NCI-H345 treated with DMSO at 0.1 percent for 48 hours (cell line): ENCODE data around the gene CD99.
"Not testable (repeated sequence)": the region's sequence is repeated elsewhere in the genome, so short reads cannot be mapped to it uniquely, and the experiment has no call there.

Experiments
- DNase-seq: peaks from one replicate; lab custom pipeline; 2025; ENCODE audit not compliant: unreplicated experiment; lab: John Stamatoyannopoulos, UW

CD99 gene

DNA sequence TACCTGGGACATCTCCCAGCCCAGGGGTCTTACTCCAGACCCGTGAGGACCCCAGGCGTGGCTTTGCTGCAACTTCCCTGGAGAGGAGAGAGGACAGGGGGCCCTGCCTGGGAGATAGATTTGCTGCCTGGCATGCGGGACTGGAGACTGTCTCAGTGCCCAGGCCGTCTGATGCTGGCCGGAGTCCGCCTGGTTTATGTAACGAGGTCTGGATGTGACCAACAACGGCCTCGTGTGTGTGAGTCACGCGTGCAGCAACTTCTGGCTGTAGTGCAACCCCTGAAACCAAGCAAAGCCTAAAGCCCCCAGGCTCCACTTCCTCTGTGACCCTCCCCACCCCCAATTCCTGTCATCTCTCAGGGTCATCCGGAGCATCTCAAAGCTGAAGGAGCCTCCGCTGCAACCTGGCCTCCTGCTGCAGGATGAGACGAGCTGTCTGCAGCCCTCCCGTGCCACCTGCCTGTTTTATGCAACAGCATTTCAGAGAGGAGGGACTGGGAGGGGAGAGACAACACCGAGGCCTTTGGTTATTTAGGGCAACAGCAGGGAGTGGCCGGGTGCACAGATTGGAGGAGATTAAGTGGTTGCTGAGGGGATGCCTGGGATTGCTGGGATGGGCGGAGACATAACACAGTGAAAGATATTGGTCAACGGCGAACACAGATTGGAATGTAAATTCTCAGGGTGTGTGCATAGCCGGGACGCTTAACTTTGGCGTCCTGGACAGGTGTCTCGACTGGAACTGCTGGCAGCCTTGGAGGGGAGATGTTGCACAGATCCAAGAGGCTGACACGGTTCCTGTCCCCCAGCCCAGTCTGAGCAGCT lies 76.7 kb downstream of the CD99 start:
- no peak for DNase-seq

DNA sequence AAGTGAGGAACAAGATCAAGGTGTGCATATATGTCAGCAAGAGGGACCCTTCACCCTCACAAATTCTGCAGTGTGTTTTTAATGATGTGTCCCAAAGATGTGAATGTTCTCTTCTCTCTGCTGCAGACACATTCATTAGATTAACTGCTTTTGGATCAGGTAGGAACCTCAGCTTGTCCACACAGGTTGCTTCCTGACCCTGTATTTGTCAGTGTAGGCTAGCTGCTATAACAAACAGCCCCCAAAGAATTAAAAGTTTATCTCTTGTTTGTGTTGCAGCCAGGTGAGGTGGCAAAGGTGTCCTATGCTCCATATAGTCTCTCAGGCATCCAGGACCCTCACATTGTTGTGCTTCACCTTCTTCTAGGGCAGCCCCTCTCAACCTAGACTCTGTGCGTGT lies 78.5 kb downstream of the CD99 start:
- DNase-seq, result no peak

DNA sequence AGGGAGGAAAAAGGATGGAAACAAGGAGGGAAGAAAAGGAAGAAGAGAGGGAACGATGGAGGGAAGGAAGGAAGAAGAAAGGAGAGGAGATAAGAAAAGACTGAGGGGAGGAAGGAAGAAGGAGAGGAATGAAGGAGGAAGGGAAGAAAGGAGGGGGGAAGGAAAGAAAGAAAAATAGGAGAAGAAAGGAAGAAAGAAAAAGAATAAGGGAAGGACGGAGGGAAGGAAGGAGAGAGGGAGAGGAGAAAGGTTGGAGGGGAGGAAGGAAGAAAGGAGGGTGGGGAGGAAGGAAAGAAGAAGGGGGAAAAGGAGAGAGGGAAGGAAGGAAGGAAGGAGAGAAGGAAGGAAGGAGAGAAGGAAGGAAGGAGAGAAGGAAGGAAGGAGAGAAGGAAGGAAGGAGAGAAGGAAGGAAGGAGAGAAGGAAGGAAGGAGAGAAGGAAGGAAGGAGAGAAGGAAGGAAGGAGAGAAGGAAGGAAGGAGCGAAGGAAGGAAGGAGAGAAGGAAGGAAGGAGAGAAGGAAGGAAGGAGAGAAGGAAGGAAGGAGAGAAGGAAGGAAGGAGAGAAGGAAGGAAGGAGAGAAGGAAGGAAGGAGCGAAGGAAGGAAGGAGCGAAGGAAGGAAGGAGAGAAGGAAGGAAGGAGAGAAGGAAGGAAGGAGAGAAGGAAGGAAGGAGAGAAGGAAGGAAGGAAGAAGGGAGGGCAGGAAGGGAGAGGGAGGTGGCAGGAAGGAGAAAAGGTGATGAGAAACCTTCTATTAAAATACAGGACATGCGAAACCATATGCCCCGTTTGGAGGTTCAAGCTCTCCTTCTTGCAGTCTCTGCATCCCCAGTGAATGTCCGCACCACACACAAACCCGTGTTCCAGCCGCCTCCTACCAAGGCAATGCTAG lies 82.3 kb downstream of the CD99 start:
- not testable (repeated sequence) for DNase-seq

DNA sequence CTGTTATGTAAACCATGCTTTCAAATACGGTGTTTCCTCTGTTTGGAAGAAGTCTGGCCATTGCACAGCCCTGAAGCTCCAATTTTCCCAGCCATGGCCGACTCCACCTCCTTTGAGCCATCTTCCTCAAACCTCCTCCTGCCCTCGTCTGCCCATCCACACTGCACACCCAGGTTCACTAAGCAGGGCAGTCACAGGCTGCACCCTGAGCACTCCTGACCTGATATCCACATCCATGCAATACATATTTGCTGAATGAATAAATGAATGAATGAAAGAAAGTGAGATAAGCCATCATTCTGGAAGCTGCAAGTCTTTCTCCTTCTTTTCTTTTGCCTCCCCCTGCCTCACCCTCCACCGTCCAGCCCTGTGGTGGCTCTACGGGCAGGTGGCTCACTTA lies 83.0 kb downstream of the CD99 start:
- no peak for DNase-seq

DNA sequence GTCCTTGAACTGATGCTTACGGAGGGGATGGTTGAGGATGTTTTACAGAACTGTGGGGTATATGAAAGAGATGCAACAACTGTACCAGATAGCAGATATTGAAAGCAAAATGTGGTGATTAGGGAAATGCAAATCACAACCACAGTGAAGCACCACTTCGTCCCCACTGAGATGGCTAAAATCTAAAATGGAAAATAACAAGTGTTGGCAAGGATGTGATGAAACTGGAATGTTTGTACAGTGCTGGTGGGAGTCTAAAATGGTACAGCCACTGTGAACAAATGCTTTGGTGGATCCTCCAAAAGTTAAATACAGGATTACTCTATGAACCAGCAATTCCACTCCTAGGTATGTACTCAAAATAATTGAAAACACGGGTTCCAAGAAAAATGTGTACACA lies 83.7 kb downstream of the CD99 start:
- DNase-seq, result no peak

DNA sequence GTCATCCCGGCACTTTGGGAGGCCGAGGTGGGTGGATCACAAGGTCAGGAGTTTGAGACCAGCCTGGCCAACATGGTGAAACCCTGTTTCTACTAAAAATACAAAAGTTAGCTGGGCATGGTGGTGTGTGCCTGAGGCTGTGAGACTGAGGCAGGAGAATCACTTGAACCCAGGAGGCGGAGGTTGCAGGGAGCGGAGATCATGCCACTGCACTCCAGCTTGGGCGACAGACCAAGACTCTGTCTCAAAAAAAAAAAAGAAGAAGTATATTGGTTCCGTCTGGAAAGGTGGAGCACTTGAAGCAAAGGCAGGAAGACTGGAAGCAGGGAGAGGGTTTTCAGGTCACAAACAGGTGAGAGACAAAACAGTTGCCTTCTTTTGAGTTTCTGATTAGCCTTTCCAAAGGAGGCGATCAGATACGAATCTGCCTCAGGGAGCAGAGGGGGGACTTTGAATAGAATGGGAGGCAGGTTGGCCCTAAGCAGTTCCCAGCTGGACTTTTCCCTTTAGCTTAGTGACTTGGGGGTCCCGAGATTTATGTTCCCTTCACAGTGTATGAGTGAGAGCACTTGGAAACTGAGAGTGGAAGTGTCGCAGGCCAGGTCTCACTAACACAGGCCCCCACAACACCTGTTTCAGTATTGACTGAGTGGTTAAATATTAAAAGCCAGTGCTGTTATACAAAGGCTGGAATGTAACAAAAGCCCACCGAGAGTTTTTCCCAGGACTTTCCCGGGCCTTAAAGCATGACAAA lies 89.6 kb downstream of the CD99 start:
- not testable (repeated sequence) for DNase-seq

DNA sequence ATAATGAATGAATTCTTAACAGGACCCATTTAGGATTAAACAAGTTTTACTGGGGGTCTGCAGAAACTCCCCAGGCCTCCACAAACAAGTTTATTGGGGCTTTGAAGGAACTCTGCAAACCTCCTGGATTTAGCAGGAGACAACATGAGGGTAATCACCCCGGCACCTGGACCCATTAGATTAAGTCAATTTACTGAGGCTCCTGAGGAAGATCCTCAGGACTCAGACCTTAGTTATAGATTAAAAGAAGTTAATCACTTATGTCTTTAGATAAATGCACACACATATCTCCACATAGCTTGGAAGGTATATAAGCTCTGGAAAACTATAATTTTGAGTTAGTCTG lies 90.1 kb downstream of the CD99 start:
- no peak for DNase-seq

DNA sequence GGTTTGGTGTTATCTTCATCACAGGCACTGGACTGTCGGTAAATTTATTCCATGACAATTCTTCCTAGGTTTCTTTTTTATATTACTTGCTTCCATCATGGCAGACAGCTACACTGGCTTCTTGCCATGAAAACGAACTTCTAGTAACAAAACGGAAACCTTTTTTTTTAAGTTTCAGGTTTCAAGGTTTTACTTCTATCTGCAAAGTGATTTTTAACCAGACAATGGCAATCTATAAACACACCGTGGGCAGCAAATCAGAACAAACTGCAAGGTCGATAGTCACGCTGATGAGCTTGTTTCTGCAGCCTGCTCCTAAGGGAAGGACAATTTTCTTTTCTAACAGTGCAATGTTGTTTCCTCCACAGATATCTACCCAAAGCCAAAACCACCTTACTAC lies 90.6 kb downstream of the CD99 start:
- no peak for DNase-seq

DNA sequence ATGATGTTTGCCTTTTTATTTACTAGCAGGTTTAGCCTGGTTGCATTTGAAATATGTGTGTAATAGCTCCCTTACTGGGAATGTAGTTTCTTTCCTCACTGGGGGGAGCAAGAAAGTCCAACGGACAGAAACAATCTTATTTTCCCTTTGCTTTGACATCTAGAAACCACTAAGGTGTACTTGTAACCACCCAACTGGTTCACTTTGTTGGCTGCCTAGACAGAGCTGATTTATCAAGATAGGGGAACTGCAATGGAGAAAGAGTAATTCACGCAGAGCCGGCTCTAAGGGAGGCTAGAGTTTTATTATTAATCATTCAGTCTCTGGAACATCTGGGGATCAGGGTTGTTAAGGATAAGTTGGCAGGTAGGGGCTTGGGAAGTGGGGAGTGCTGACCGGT lies 91.1 kb downstream of the CD99 start:
- no peak for DNase-seq

DNA sequence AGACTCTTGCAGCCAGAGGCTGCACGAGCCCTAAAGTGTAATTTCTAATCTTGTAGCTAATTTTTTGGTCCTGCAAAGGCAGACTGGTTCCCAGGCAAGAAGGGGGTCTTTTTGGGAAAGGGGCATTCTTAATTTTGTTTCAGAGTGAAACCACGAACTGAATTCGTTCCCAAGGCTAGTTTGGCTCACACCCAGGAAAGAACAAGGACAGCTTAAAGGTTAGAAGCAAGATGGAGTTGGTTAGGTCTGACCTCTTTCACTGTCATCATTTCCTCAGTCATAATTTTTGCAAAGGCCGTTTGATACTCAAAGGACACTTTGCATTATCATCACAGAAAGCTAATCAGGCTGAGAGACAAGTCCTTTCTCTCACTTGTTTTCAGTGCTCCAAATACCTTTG lies 91.7 kb downstream of the CD99 start:
- no peak for DNase-seq

DNA sequence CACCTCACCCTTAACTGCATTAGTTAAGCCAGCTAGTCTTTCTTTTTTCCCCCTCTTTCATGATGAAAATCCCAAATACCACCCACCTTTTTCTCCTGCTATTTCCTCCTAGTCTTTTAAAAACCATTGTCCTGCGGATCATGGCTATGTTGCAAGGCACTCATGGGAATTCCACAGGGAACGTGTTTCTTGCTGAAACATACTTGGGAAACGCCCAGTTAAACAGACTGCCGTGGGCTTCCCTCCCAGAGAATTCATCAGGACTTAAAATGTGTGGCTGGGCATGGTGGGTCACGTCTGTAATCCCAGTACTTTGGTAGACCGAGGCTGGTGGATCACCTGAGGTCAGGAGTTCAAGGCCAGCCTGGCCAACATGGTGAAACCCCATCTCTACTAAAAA lies 92.9 kb downstream of the CD99 start:
- DNase-seq, result no peak

DNA sequence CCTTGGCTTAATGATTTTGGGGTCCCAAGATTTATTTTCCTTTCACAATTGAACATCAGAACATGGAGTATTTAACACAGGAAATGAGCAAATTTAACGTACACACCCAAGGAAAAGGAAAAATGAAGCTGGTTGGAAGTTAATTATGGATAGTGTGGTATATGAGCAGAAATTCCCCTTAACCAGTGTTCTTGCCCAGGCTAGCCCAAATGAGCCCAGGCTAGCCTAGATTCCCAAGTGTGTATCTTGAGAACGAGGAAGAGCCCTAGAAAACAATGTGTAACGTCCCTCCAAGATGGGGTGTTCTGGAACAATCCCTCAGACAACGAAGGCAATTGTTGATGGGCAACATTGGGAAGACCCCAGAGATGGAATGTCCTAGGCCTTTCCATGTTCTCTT lies 94.4 kb downstream of the CD99 start:
- DNase-seq, result no peak

DNA sequence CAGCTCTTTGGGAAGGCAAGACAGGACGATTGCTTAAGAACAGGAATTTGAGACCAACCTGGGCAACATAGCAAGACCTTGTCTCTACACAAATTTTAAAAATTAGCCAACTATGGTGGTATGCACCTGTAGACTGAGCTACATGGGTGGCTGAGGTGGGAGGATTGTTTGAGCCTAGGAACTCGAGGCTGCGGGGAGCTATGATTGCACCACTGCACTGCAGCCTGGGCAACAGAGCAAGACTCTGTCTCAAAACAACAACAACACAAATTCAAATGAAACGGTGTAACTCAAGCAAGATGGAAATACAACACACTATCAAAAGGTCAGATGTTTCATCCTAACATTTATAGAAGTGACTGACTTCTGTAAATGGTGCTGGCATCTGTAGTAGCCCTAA lies 97.9 kb downstream of the CD99 start:
- DNase-seq, result no peak

DNA sequence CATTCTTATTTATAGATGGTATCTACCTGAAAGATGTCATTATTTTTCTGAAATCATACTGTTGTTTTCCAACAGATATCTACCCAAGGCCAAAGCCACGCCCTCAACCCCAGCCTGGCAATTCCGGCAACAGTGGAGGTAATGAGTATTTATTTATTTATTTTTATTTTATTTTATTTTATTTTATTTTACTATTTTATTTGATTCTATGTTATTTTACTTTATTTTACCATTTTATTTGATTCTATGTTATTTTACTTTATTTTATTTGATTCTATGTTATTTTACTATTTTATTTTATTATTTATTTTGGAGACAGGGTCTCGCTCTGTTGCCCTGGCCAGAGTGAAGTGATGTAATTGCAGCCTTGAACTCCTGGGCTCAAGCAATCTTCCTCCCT lies 98.5 kb downstream of the CD99 start:
- DNase-seq, result no peak
